ENCODE results near the gene MDFI. TPM values are rescaled to one million over a fixed set of nuclear protein-coding genes. Genes with fewer than 3 reads are reported as not detected.

MDFI gene
- total RNA-seq, 1 donor from 2014 or later = 75.9 TPM

- no peak overlapping the region for H3K27ac Mint-ChIP-seq (ENCODE audit: unreplicated experiment)
- TF ChIP-seq CTCF (IDR thresholded peaks at IDR 0.05) = no peak
- H3K9me3 Mint-ChIP-seq (ENCODE audit: unreplicated experiment) = no peaks in the 10 kb centered on the region
- no peak overlapping the region for H3K4me3 Mint-ChIP-seq (ENCODE audit: unreplicated experiment)
- H3K27me3 Mint-ChIP-seq (ENCODE audit: unreplicated experiment) = no peaks in the 10 kb centered on the region
- H3K36me3 Mint-ChIP-seq (ENCODE audit: unreplicated experiment) = no peaks in the 10 kb centered on the region
- DNase-seq (ENCODE audit: extremely low spot score, unreplicated experiment) = no peak
- H3K4me1 Mint-ChIP-seq (ENCODE audit: unreplicated experiment) = peaks cover 32% of the 10 kb centered on the region
Observed at GRCh38 chr6:41630946-41631345, 7.3 kb upstream of the MDFI start.

- no peak for DNase-seq (ENCODE audit: extremely low spot score, unreplicated experiment)
- Mint-ChIP-seq H3K9me3 (ENCODE audit: unreplicated experiment) (no peaks in the 10 kb centered on the region), H3K36me3 (ENCODE audit: unreplicated experiment) (no peaks in the 10 kb centered on the region), H3K27me3 (ENCODE audit: unreplicated experiment) (no peaks in the 10 kb centered on the region), H3K4me1 (ENCODE audit: unreplicated experiment) (peaks cover 35% of the 10 kb centered on the region), H3K27ac (ENCODE audit: unreplicated experiment) (no peak overlapping the region), H3K4me3 (ENCODE audit: unreplicated experiment) (no peak overlapping the region)
- no peak for TF ChIP-seq CTCF (IDR thresholded peaks at IDR 0.05)
Observed at GRCh38 chr6:41633056-41633634, 5.1 kb upstream of the MDFI start.

GRCh38 chr6:41634657-41635056 is 3.6 kb upstream of the MDFI start:
- peaks cover 41% of the 10 kb centered on the region for H3K4me1 Mint-ChIP-seq (ENCODE audit: unreplicated experiment)
- no peak for DNase-seq (ENCODE audit: extremely low spot score, unreplicated experiment)
- peak overlapping the region; percentile 77 for H3K27ac Mint-ChIP-seq (ENCODE audit: unreplicated experiment)
- no peak overlapping the region for H3K4me3 Mint-ChIP-seq (ENCODE audit: unreplicated experiment)
- H3K36me3 Mint-ChIP-seq (ENCODE audit: unreplicated experiment) = no peaks in the 10 kb centered on the region
- no peak for TF ChIP-seq CTCF (IDR thresholded peaks at IDR 0.05)
- no peaks in the 10 kb centered on the region for H3K9me3 Mint-ChIP-seq (ENCODE audit: unreplicated experiment)
- no peaks in the 10 kb centered on the region for H3K27me3 Mint-ChIP-seq (ENCODE audit: unreplicated experiment)

GRCh38 chr6:41635365-41635764 is 2.9 kb upstream of the MDFI start:
- peak overlapping the region; percentile 39 for H3K4me3 Mint-ChIP-seq (ENCODE audit: unreplicated experiment)
- peak overlapping the region; percentile 77 for H3K27ac Mint-ChIP-seq (ENCODE audit: unreplicated experiment)
- TF ChIP-seq CTCF (IDR thresholded peaks at IDR 0.05) = no peak
- DNase-seq (ENCODE audit: extremely low spot score, unreplicated experiment) = no peak
- H3K27me3 Mint-ChIP-seq (ENCODE audit: unreplicated experiment) = no peaks in the 10 kb centered on the region
- H3K36me3 Mint-ChIP-seq (ENCODE audit: unreplicated experiment) = no peaks in the 10 kb centered on the region
- no peaks in the 10 kb centered on the region for H3K9me3 Mint-ChIP-seq (ENCODE audit: unreplicated experiment)
- H3K4me1 Mint-ChIP-seq (ENCODE audit: unreplicated experiment) = peaks cover 48% of the 10 kb centered on the region

- Mint-ChIP-seq H3K36me3 (ENCODE audit: unreplicated experiment) (peaks cover 3% of the 10 kb centered on the region), H3K27me3 (ENCODE audit: unreplicated experiment) (no peaks in the 10 kb centered on the region), H3K9me3 (ENCODE audit: unreplicated experiment) (no peaks in the 10 kb centered on the region), H3K4me1 (ENCODE audit: unreplicated experiment) (peaks cover 62% of the 10 kb centered on the region), H3K4me3 (ENCODE audit: unreplicated experiment) (peak overlapping the region; percentile 62), H3K27ac (ENCODE audit: unreplicated experiment) (peak overlapping the region; percentile 70)
- TF ChIP-seq CTCF (IDR thresholded peaks at IDR 0.05) = no peak
- no peak for DNase-seq (ENCODE audit: extremely low spot score, unreplicated experiment)
Observed at GRCh38 chr6:41636833-41637193, 1.5 kb upstream of the MDFI start.

Measured in osteocyte (in vitro differentiated cells).